Measurements from ENCODE around the gene EML6. TPM values are rescaled to one million over a fixed set of nuclear protein-coding genes. Genes with fewer than 3 reads are reported as not detected.

The EML6 gene
- total and polyA plus RNA-seq, 10 of the 15 experiments (the other 5 are each of a cell fraction or from before 2014, with no cell fraction given) = 0.09 to 0.67 (median 0.21) TPM

GRCh38 chr2:54687595-54688152 is 35.8 kb upstream of the EML6 start:
- 31% methylated on average over 4 of the region's 4 CpGs for WGBS (ENCODE audit: insufficient coverage, insufficient replicate concordance, low lambda C conversion rate, missing lambda C conversion rate)
- H3K27ac ChIP-seq (ENCODE audit: control insufficient read depth, insufficient read depth) = no peak overlapping the region
- H2AFZ ChIP-seq (ENCODE audit: control insufficient read depth, low read depth, low read length) = no peak overlapping the region
- in situ Hi-C loops (cut with MboI) = no loop called here
- ChIA-PET POLR2A (no interaction called here), RAD21 (ENCODE audit: unreplicated experiment) (no interaction called here), SMC1A (ENCODE audit: uncharacterized antibody, unreplicated experiment) (interaction anchor here (0.6 to 4.1 kb wide), 2 partner anchors 15 to 21 kb away, joined by 3 to 23 read pairs; no protein-coding TSS in a partner anchor), CTCF (interaction anchor here (0.8 kb wide), 1 partner anchor 16 kb away, joined by 4 read pairs; no protein-coding TSS in a partner anchor)
- no peak overlapping the region for H3K4me3 ChIP-seq
- no peaks in the 10 kb centered on the region; the same call in 1 of the 2 replicates for H3K4me1 ChIP-seq (ENCODE audit: control insufficient read depth, insufficient read depth, low read length)
- no peak overlapping the region for H3K9ac ChIP-seq (ENCODE audit: control insufficient read depth, insufficient read depth, low read length)
- FAIRE-seq (no peak), ATAC-seq (no peak), DNase-seq (ENCODE audit: low read depth, low spot score) (no peak)
- H3K36me3 ChIP-seq (ENCODE audit: control insufficient read depth in 2 of 2, insufficient read depth in 2 of 2, low read length in 1 of 2) = no peaks in the 10 kb centered on the region
- TF ChIP-seq LARP7 (IDR thresholded peaks at IDR 0.05) (no peak), USF1 (IDR thresholded peaks at IDR 0.05; ENCODE audit: borderline replicate concordance, extremely low read length, insufficient read depth, low read depth, low read length) (no peak), IRF5 (IDR thresholded peaks at IDR 0.05; ENCODE audit: borderline replicate concordance) (no peak), POU2F2 (IDR thresholded peaks at IDR 0.05; ENCODE audit: borderline replicate concordance, low read depth, low read length) (no peak), ZNF24 (IDR thresholded peaks at IDR 0.05) (no peak), NFYA (IDR thresholded peaks at IDR 0.05; ENCODE audit: borderline replicate concordance, low read depth, low read length) (no peak), ZBTB33 (IDR thresholded peaks at IDR 0.05) (no peak), PAX8 (IDR thresholded peaks at IDR 0.05) (no peak), RUNX3 (IDR thresholded peaks at IDR 0.05; ENCODE audit: low read length) (no peak), MTA2 (IDR thresholded peaks at IDR 0.05; ENCODE audit: low read depth) (no peak), ZNF207 (IDR thresholded peaks at IDR 0.05; ENCODE audit: borderline replicate concordance) (no peak), BHLHE40 (IDR thresholded peaks at IDR 0.05; ENCODE audit: borderline replicate concordance in 1 of 2, low read depth in 2 of 2, low read length in 1 of 2) (no peak), NBN (IDR thresholded peaks at IDR 0.05) (no peak), TCF12 (IDR thresholded peaks at IDR 0.05; ENCODE audit: low read depth, low read length) (no peak), BCL3 (IDR thresholded peaks at IDR 0.05; ENCODE audit: borderline replicate concordance, insufficient read depth, low read depth, low read length, poor library complexity, severe bottlenecking) (no peak), HSF1 (IDR thresholded peaks at IDR 0.05; ENCODE audit: low read depth, low read length) (no peak), STAT3 (IDR thresholded peaks at IDR 0.05; ENCODE audit: low read depth, low read length) (no peak)
- no TSS peak for BruUV-seq (replicated peaks)
- no peaks in the 10 kb centered on the region for H4K20me1 ChIP-seq (ENCODE audit: control insufficient read depth, insufficient read depth)
- no peaks in the 10 kb centered on the region for H3K79me2 ChIP-seq (ENCODE audit: control insufficient read depth, insufficient read depth, low read length)
- no peaks in the 10 kb centered on the region; a peak in 1 of 4 replicates for H3K27me3 ChIP-seq (replicated peaks in 1 of 2; ENCODE audit: control insufficient read depth in 2 of 2, insufficient read depth in 2 of 2, low read length in 1 of 2)
- intact Hi-C loops (cut with micrococcal nuclease; ENCODE audit: unreplicated experiment) = no loop called here
- no peak overlapping the region for H3K4me2 ChIP-seq (ENCODE audit: control insufficient read depth, insufficient read depth)
- no peaks in the 10 kb centered on the region; the same call in 2 of the 3 replicates for H3K9me3 ChIP-seq (replicated peaks; ENCODE audit: control insufficient read depth, insufficient read depth, low read length)

All from GM12878 (cell line).